ENCODE results near the gene ACTN4.

ACTN4 gene

GRCh38 chr19:38662537-38663155 lies 15.2 kb downstream of the ACTN4 start:
- DNase-seq = no peak

GRCh38 chr19:38663156-38663651 lies 15.8 kb downstream of the ACTN4 start:
- DNase-seq = no peak

GRCh38 chr19:38663957-38664502 lies 16.6 kb downstream of the ACTN4 start:
- no peak for DNase-seq

- DNase-seq = no peak
Measured at GRCh38 chr19:38664503-38665211, 17.2 kb downstream of the ACTN4 start.

- no peak for DNase-seq
Measured at GRCh38 chr19:38665219-38665931, 17.9 kb downstream of the ACTN4 start.

GRCh38 chr19:38665950-38666662 lies 18.7 kb downstream of the ACTN4 start:
- no peak for DNase-seq

- DNase-seq = no peak
Measured at GRCh38 chr19:38666663-38667511, 19.4 kb downstream of the ACTN4 start.

GRCh38 chr19:38667661-38668171 lies 20.3 kb downstream of the ACTN4 start:
- no peak for DNase-seq

- DNase-seq = no peak
Measured at GRCh38 chr19:38669552-38669951, 22.1 kb downstream of the ACTN4 start.

- no peak for DNase-seq
Measured at GRCh38 chr19:38670921-38671398, 23.5 kb downstream of the ACTN4 start.

GRCh38 chr19:38671654-38672053 lies 24.2 kb downstream of the ACTN4 start:
- DNase-seq = no peak

- no peak for DNase-seq
Measured at GRCh38 chr19:38673030-38673429, 25.6 kb downstream of the ACTN4 start.

GRCh38 chr19:38674388-38675171 lies 27.1 kb downstream of the ACTN4 start:
- no peak for DNase-seq

GRCh38 chr19:38675611-38676010 lies 28.2 kb downstream of the ACTN4 start:
- no peak for DNase-seq

GRCh38 chr19:38676023-38676877 lies 28.8 kb downstream of the ACTN4 start:
- no peak for DNase-seq

GRCh38 chr19:38676878-38677646 lies 29.6 kb downstream of the ACTN4 start:
- DNase-seq = no peak

GRCh38 chr19:38678217-38678890 lies 30.9 kb downstream of the ACTN4 start:
- no peak for DNase-seq

- no peak for DNase-seq
Measured at GRCh38 chr19:38678891-38679494, 31.5 kb downstream of the ACTN4 start.
